Uterus (tissue), 4 donors: ENCODE results near the gene ELAPOR1. TPM values are rescaled to one million over a fixed set of nuclear protein-coding genes. Genes with fewer than 3 reads are reported as not detected.

ENCODE experiments used
- DNase-seq, 2 donors: peaks; one replicate each; pipeline ENCODE4 v3.0.0-alpha.2; 2019 to 2020
- H3K27ac ChIP-seq, 2 donors: fragments of 200-600 bp; sonication (generic); 1 replicate in 1 of 2; 2 replicates in 1 of 2; pipeline ENCODE4 v1.5.1; 2016 to 2018
- H3K27me3 ChIP-seq, 2 donors: fragments of 200-600 bp; sonication (generic); one replicate each; pipeline ENCODE4 v1.5.1; 2018 to 2019; ENCODE audit warnings: control low read depth in 1 of 2
- H3K36me3 ChIP-seq, 2 donors: fragments of 200-600 bp; sonication (generic); one replicate each; pipeline ENCODE4 v1.5.1; 2019; ENCODE audit warnings: control low read depth in 1 of 2
- H3K4me1 ChIP-seq, 2 donors: fragments of 200-600 bp; sonication (generic); one replicate each; pipeline ENCODE4 v1.5.1; 2018 to 2019; ENCODE audit warnings: control low read depth in 1 of 2
- H3K4me3 ChIP-seq, 2 donors: fragments of 200-600 bp; sonication (generic); 1 replicate in 1 of 2; 2 replicates in 1 of 2; pipeline ENCODE4 v1.5.1; 2018 to 2019; ENCODE audit warnings: mild to moderate bottlenecking in 1 of 2
- H3K9me3 ChIP-seq, 2 donors: fragments of 200-600 bp; sonication (generic); one replicate each; pipeline ENCODE4 v1.5.1; 2019; ENCODE audit warnings: control low read depth in 1 of 2
- POLR2A ChIP-seq, 2 donors: fragments of 450-650 bp; IDR thresholded peaks; one replicate each; pipeline ENCODE4 v1.6.1; 2016; ENCODE audit warnings: antibody characterized with exemption in 2 of 2, mild to moderate bottlenecking in 1 of 2, moderate library complexity in 1 of 2
- intact Hi-C: fragments of 100-400 bp; cut with DNase I; formaldehyde crosslinking; loops from one replicate; pipeline ENCODE4 v1.15.1; 2023; ENCODE audit warnings: low total_unique reads
- total RNA-seq, 4 donors: library from RNA; depleted of rRNA in 3 of 4; stranded (reverse); fragments of >200 nt in 3 of 4; gene quantifications; one replicate each; pipeline versions ENCODE4 v1.1.0 to v1.2.4, GENCODE V29; 2014 to 2023
- TF ChIP-seq, protein P1 (sequence below), 4 experiments: fragments of 200-600 bp in 2 of 4; fragments of 450-650 bp in 2 of 4; sonication (generic) in 2 of 4; IDR thresholded peaks; one replicate each; pipeline ENCODE4 v1.5.1; 2016 to 2019; ENCODE audit warnings: antibody characterized with exemption in 4 of 4, mild to moderate bottlenecking in 2 of 4, moderate library complexity in 1 of 4
- donor health status: DM: yes; HTN: yes; CAD: no.

ELAPOR1 gene
- total RNA-seq, 4 donors from 2014 or later: 0.29 to 51.2 (median 2.8) TPM

- Histone ChIP-seq H3K27me3 (peaks cover 3 to 15% of the 10 kb centered on the region in 2 donors), H3K4me3 (peak overlapping the region in 1 of 2 donors; percentile 27), H3K36me3 (no peaks in the 10 kb centered on the region), H3K27ac (no peak overlapping the region), H3K4me1 (peaks cover 0 to 4% of the 10 kb centered on the region in 2 donors), H3K9me3 (no peaks in the 10 kb centered on the region)
- no peak for TF ChIP-seq POLR2A (IDR thresholded peaks at IDR 0.05)
- TF ChIP-seq, protein P1, sequence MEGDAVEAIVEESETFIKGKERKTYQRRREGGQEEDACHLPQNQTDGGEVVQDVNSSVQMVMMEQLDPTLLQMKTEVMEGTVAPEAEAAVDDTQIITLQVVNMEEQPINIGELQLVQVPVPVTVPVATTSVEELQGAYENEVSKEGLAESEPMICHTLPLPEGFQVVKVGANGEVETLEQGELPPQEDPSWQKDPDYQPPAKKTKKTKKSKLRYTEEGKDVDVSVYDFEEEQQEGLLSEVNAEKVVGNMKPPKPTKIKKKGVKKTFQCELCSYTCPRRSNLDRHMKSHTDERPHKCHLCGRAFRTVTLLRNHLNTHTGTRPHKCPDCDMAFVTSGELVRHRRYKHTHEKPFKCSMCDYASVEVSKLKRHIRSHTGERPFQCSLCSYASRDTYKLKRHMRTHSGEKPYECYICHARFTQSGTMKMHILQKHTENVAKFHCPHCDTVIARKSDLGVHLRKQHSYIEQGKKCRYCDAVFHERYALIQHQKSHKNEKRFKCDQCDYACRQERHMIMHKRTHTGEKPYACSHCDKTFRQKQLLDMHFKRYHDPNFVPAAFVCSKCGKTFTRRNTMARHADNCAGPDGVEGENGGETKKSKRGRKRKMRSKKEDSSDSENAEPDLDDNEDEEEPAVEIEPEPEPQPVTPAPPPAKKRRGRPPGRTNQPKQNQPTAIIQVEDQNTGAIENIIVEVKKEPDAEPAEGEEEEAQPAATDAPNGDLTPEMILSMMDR (IDR thresholded peaks at IDR 0.05): no peak
- intact Hi-C loops: no loop called here
- no peak for DNase-seq
These were observed 393 bp downstream of the ELAPOR1 start for GRCh38 chr1:109114342-109114674.

DNA sequence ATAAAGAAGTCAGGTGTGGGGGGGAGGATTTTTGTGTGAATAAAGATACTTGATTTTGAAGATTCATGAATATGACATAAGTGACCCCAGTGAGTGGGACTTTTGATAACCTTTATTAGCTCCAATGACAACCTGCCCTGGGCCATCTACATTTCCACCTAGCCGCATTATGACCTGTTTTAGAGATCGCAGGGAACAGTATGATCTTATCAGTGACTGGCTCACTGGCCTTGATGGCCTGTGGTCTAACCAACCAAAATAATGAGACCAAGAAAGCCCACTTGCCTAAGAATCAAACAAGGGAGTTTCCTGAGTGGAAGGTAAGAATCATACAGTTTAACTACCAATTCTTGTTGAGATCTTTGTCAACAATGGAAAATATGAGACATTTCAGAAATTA lies 1.8 kb downstream of the ELAPOR1 start:
- peaks cover 0 to 4% of the 10 kb centered on the region in 2 donors for H3K4me1 ChIP-seq
- H3K27me3 ChIP-seq: peaks cover 3 to 15% of the 10 kb centered on the region in 2 donors
- TF ChIP-seq, protein P1 (IDR thresholded peaks at IDR 0.05): no peak
- no peak for TF ChIP-seq POLR2A (IDR thresholded peaks at IDR 0.05)
- H3K27ac ChIP-seq: no peak overlapping the region
- H3K36me3 ChIP-seq: no peaks in the 10 kb centered on the region
- no peak overlapping the region for H3K4me3 ChIP-seq
- DNase-seq: no peak
- H3K9me3 ChIP-seq: no peaks in the 10 kb centered on the region
- intact Hi-C loops: no loop called here

- Histone ChIP-seq H3K9me3 (no peaks in the 10 kb centered on the region), H3K4me3 (no peak overlapping the region), H3K36me3 (no peaks in the 10 kb centered on the region), H3K4me1 (peaks cover 0 to 4% of the 10 kb centered on the region in 2 donors), H3K27ac (no peak overlapping the region), H3K27me3 (peaks cover 3 to 15% of the 10 kb centered on the region in 2 donors)
- no peak for DNase-seq
- TF ChIP-seq, protein P1 (IDR thresholded peaks at IDR 0.05): no peak
- TF ChIP-seq POLR2A (IDR thresholded peaks at IDR 0.05): no peak
- intact Hi-C loops: no loop called here
These were observed 2.4 kb downstream of the ELAPOR1 start for GRCh38 chr1:109116286-109116685.

GRCh38 chr1:109118089-109118488 lies 4.2 kb downstream of the ELAPOR1 start:
- intact Hi-C loops: no loop called here

DNA sequence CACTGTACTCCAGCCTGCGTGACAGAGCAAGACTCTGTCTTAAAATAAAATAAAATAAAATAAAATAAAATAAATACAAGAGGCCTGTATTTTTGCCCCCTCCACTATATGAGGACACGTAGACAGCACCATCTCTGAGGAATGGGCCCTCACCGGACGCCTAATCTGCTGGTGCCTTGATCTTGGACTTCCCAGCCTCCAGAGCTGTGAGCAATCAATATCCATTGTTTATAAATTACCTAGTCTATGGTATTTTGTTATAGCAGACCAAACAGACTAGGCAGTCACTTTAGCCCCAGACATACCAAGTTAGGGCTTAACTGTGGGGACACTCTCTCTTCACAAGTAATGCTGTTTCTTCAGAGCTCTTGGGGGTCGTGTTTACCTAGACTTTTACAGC lies 6.4 kb downstream of the ELAPOR1 start:
- Histone ChIP-seq H3K9me3 (no peaks in the 10 kb centered on the region), H3K4me3 (no peak overlapping the region), H3K27ac (no peak overlapping the region), H3K27me3 (peaks cover 0 to under 1% of the 10 kb centered on the region in 2 donors), H3K36me3 (no peaks in the 10 kb centered on the region), H3K4me1 (no peaks in the 10 kb centered on the region)
- intact Hi-C loops: no loop called here
- TF ChIP-seq POLR2A (IDR thresholded peaks at IDR 0.05): no peak
- TF ChIP-seq, protein P1 (IDR thresholded peaks at IDR 0.05): no peak
- no peak for DNase-seq

More at GRCh38 chr1:109118089-109118488, 4.2 kb downstream of the ELAPOR1 start:
- Histone ChIP-seq H3K9me3 (no peaks in the 10 kb centered on the region), H3K27ac (no peak overlapping the region), H3K4me3 (no peak overlapping the region), H3K27me3 (peaks cover 3 to 15% of the 10 kb centered on the region in 2 donors), H3K36me3 (no peaks in the 10 kb centered on the region), H3K4me1 (peaks cover 0 to 2% of the 10 kb centered on the region in 2 donors)
- TF ChIP-seq, protein P1 (IDR thresholded peaks at IDR 0.05): no peak
- no peak for TF ChIP-seq POLR2A (IDR thresholded peaks at IDR 0.05)
- DNase-seq: no peak
